Gastrocnemius medialis (tissue), 4 donors: ENCODE results near the gene PLK3. TPM values are rescaled to one million over a fixed set of nuclear protein-coding genes. Genes with fewer than 3 reads are reported as not detected.
A peak's percentile ranks its signal among the peaks of the same experiment; 100 is the strongest.

Source experiments
- ATAC-seq, 2 donors: fragments of 150-250 bp; one replicate each; pipeline ENCODE4 v1.9.1; 2016
- DNase-seq, 2 donors: peaks; one replicate each; pipeline ENCODE4 v3.0.0-alpha.2; 2019
- H3K27ac ChIP-seq, 4 donors: fragments of 200-600 bp; sonication (generic); 1 replicate in 1 of 4; 2 replicates in 3 of 4; pipeline ENCODE4 v1.5.1; 2016 to 2018; ENCODE audit warnings: mild to moderate bottlenecking in 2 of 4, moderate library complexity in 1 of 4
- H3K27me3 ChIP-seq, 3 donors: fragments of 200-600 bp; sonication (generic) in 2 of 3; 1 replicate in 1 of 3; 2 replicates in 2 of 3; pipeline versions ENCODE4 v1.5.1 to v1.6.0; 2016 to 2019; ENCODE audit warnings: mild to moderate bottlenecking in 1 of 3, moderate library complexity in 1 of 3
- H3K36me3 ChIP-seq, 2 donors: fragments of 200-600 bp; sonication (generic) in 1 of 2; one replicate each; pipeline ENCODE4 v1.5.1; 2017 to 2018
- H3K4me1 ChIP-seq, 2 donors: fragments of 200-600 bp; sonication (generic) in 1 of 2; one replicate each; pipeline ENCODE4 v1.5.1; 2016 to 2017; ENCODE audit warnings: mild to moderate bottlenecking in 2 of 2
- H3K4me3 ChIP-seq, 4 donors: fragments of 200-600 bp; sonication (generic) in 3 of 4; 1 replicate in 1 of 4; 2 replicates in 3 of 4; pipeline ENCODE4 v1.5.1; 2016 to 2019; ENCODE audit warnings: mild to moderate bottlenecking in 2 of 4
- H3K9me3 ChIP-seq, 3 donors: fragments of 200-600 bp; sonication (generic) in 2 of 3; 1 replicate in 1 of 3; 2 replicates in 2 of 3; pipeline ENCODE4 v1.5.1; 2016 to 2019
- CTCF ChIP-seq, 5 experiments: fragments of 450-650 bp in 3 of 5; fragments of 200-600 bp in 2 of 5; sonication (generic) in 2 of 5; IDR thresholded peaks in 4 of 5; conservative IDR thresholded peaks in 1 of 5; 1 replicate in 4 of 5; 2 replicates in 1 of 5; pipeline ENCODE4 v1.5.1; 2016 to 2019; ENCODE audit warnings: antibody characterized with exemption in 5 of 5, mild to moderate bottlenecking in 3 of 5, moderate library complexity in 3 of 5
- POLR2A ChIP-seq, 2 donors: fragments of 450-650 bp; IDR thresholded peaks; one replicate each; pipeline ENCODE4 v1.6.1; 2017; ENCODE audit warnings: antibody characterized with exemption in 2 of 2, mild to moderate bottlenecking in 2 of 2, moderate library complexity in 2 of 2
- in situ Hi-C, 4 donors: fragments of 200-750 bp; cut with MboI; loops; one replicate each; pipeline versions ENCODE4 v1.15.0 to v1.8.0; 2017; ENCODE audit warnings: low sequenced_read_pairs in 4 of 4
- intact Hi-C: fragments of 100-400 bp; cut with DNase I; formaldehyde crosslinking; loops from one replicate; pipeline ENCODE4 v1.15.1; 2023; ENCODE audit warnings: low total_unique reads
- total RNA-seq, 4 donors: library from RNA; depleted of rRNA; stranded (reverse); fragments of >200 nt; gene quantifications; one replicate each; pipeline versions ENCODE4 v1.1.0 to v1.2.3, GENCODE V29; 2016

The PLK3 gene
- total RNA-seq, 4 donors from 2014 or later = 1.6 to 4.3 (median 3.6) TPM

- no peak overlapping the region for H3K27ac ChIP-seq
- ATAC-seq (no peak), DNase-seq (no peak)
- intact Hi-C loops = loop anchor here (5.0 to 10.0 kb wide), 3 partner anchors 52 to 463 kb away; partner anchors contain the start of genes BEST4, HECTD3 and UROD
- no peaks in the 10 kb centered on the region for H3K27me3 ChIP-seq
- peaks cover 3 to 7% of the 10 kb centered on the region in 2 donors for H3K4me1 ChIP-seq
- in situ Hi-C loops = loop anchor here in 1 of 4 donors (10.0 kb wide), 1 partner anchor 55 kb away; the partner anchor contains the start of gene BEST4
- H3K4me3 ChIP-seq = no peak overlapping the region
- TF ChIP-seq CTCF (IDR thresholded peaks at IDR 0.05 in 4 of 5, conservative IDR thresholded peaks at IDR 0.05 in 1 of 5) (no peak), POLR2A (IDR thresholded peaks at IDR 0.05) (no peak)
- H3K36me3 ChIP-seq = no peaks in the 10 kb centered on the region
- H3K9me3 ChIP-seq = no peaks in the 10 kb centered on the region
Measured at GRCh38 chr1:44839576-44839975, 39.4 kb downstream of the PLK3 start.

GRCh38 chr1:44842486-44842861, 42.3 kb downstream of the PLK3 start:
- Histone ChIP-seq H3K27ac (peak overlapping the region in 2 of 4 donors; percentile 13 to 52), H3K4me3 (peak overlapping the region; percentile 55 to 64 (median 60)), H3K4me1 (peaks cover 3 to 7% of the 10 kb centered on the region in 2 donors), H3K36me3 (no peaks in the 10 kb centered on the region), H3K9me3 (no peaks in the 10 kb centered on the region), H3K27me3 (no peaks in the 10 kb centered on the region)
- in situ Hi-C loops (no loop called here), intact Hi-C loops (loop anchor here (10.0 kb wide), 1 partner anchor 142 kb away; the partner anchor contains the start of gene EIF2B3)
- ATAC-seq (no peak), DNase-seq (no peak)
- TF ChIP-seq POLR2A (IDR thresholded peaks at IDR 0.05) (no peak), CTCF (IDR thresholded peaks at IDR 0.05 in 4 of 5, conservative IDR thresholded peaks at IDR 0.05 in 1 of 5) (no peak)

- ATAC-seq (peak; percentile 62 to 64), DNase-seq (peak in 1 of 2 donors; percentile 30)
- H3K4me1 ChIP-seq = peaks cover 3 to 7% of the 10 kb centered on the region in 2 donors
- intact Hi-C loops = loop anchor here (10.0 kb wide), 1 partner anchor 142 kb away; the partner anchor contains the start of gene EIF2B3
- TF ChIP-seq POLR2A (IDR thresholded peaks at IDR 0.05) (peak in 1 of 2 donors; percentile 12), CTCF (IDR thresholded peaks at IDR 0.05 in 4 of 5, conservative IDR thresholded peaks at IDR 0.05 in 1 of 5) (no peak)
- H3K4me3 ChIP-seq = peak within 1 kb of the TSS; percentile 55 to 64 (median 60)
- in situ Hi-C loops = no loop called here
- H3K27me3 ChIP-seq = no peaks in the 10 kb centered on the region
- H3K36me3 ChIP-seq = no peaks in the 10 kb centered on the region
- H3K27ac ChIP-seq = peak within 1 kb of the TSS in 3 of 4 donors; percentile 13 to 52 (median 27)
- H3K9me3 ChIP-seq = no peaks in the 10 kb centered on the region
Measured at GRCh38 chr1:44842862-44843655, 42.9 kb downstream of the PLK3 start, which contains the start of gene PTCH2. PTCH2 (minus strand) TSS chr1:44843253; CDS start chr1:44842932, 321 bp downstream.

GRCh38 chr1:44846985-44847384, 46.8 kb downstream of the PLK3 start:
- Histone ChIP-seq H3K27ac (no peak overlapping the region), H3K27me3 (no peaks in the 10 kb centered on the region), H3K9me3 (no peaks in the 10 kb centered on the region), H3K4me3 (no peak overlapping the region), H3K4me1 (peaks cover 3 to 7% of the 10 kb centered on the region in 2 donors), H3K36me3 (peaks cover 0 to 9% of the 10 kb centered on the region in 2 donors)
- no peak for DNase-seq
- intact Hi-C loops = loop anchor here (10.0 kb wide), 1 partner anchor 138 kb away; the partner anchor contains the start of gene EIF2B3
- ATAC-seq = no peak
- TF ChIP-seq POLR2A (IDR thresholded peaks at IDR 0.05) (no peak), CTCF (IDR thresholded peaks at IDR 0.05 in 4 of 5, conservative IDR thresholded peaks at IDR 0.05 in 1 of 5) (no peak)
- in situ Hi-C loops = no loop called here
